Right cardiac atrium (tissue), 5 donors: ENCODE results near the gene PRKG1. TPM values are rescaled to one million over a fixed set of nuclear protein-coding genes. Genes with fewer than 3 reads are reported as not detected.

Experiments
- ATAC-seq, 2 donors: fragments of 200-7000 bp; cut with Tn5 transposase; one replicate each; pipeline versions ENCODE4 v1.8.0 to v1.9.1; 2020; ENCODE audit warnings: moderate library complexity in 2 of 2, mild to moderate bottlenecking in 1 of 2
- DNase-seq, 3 donors: peaks; one replicate each; pipeline ENCODE4 v3.0.0-alpha.2; 2020
- H3K27ac ChIP-seq: one replicate; pipeline ENCODE4 v1.5.1; 2013; ENCODE audit warnings: mild to moderate bottlenecking, low read length, control low read depth, moderate library complexity
- H3K27me3 ChIP-seq: one replicate; pipeline ENCODE4 v1.6.1; 2013; ENCODE audit not compliant: control insufficient read depth, insufficient read depth
- H3K4me1 ChIP-seq: one replicate; pipeline ENCODE4 v1.6.1; 2013; ENCODE audit warnings: low read length; ENCODE audit not compliant: control insufficient read depth, insufficient read depth
- H3K4me3 ChIP-seq: one replicate; pipeline ENCODE4 v1.5.1; 2013; ENCODE audit warnings: low read length, control low read depth
- H3K9me3 ChIP-seq: one replicate; pipeline ENCODE4 v1.6.1; 2013; ENCODE audit warnings: low read length; ENCODE audit not compliant: control insufficient read depth
- WGBS: extraction: QIAGEN DNeasy Blood & Tissue Kit; methylation state at CpG from one replicate; pipeline ENCODE4 v1.1.7; 2013; 5-methylcytosine and 5-hydroxymethylcytosine counted together
- intact Hi-C, 4 donors: fragments of 100-400 bp; cut with DNase I; formaldehyde crosslinking; loops; one replicate each; pipeline versions ENCODE4 v1.11.0 to v1.14.0; 2022 to 2023
- polyA plus RNA-seq: library from polyadenylated mRNA; stranded (reverse); fragments of 200-250 nt; gene quantifications from one replicate; pipeline ENCODE4 v1.2.3, GENCODE V29; 2013
- total RNA-seq, 4 donors: library from RNA; stranded (reverse); fragmentation: NEBNext Ultra II Directional; extraction: Animal tissue kit (Norgen Biotek cat#: 25700); gene quantifications; one replicate each; pipeline ENCODE4 v1.2.1, GENCODE V29; 2021
- donor health status: healthy with polysubstance abuse.
- donor health status: DM: no; HTN: yes; CAD: no.
- donor health status: DM: no; HTN: no; CAD: no.
- donor health status: DM: no; HTN: yes; CAD: no; lungs with severe emphysema.
- donor health status: DM: yes; HTN: yes; CAD: no.

The PRKG1 gene
- total and polyA plus RNA-seq, 5 donors = 16.6 to 49.9 (median 47.4) TPM

GRCh38 chr10:51918884-51919325, 844.6 kb downstream of the PRKG1 start:
- 26% methylated on average over 5 of the region's 5 CpGs for WGBS
- ATAC-seq = peak in 1 of 2 donors; percentile 80

GRCh38 chr10:51920672-51921071, 846.4 kb downstream of the PRKG1 start:
- DNase-seq = no peak
- Histone ChIP-seq H3K27ac (no peak overlapping the region), H3K27me3 (no peaks in the 10 kb centered on the region), H3K9me3 (no peaks in the 10 kb centered on the region), H3K4me1 (peaks cover 1% of the 10 kb centered on the region), H3K4me3 (no peak overlapping the region)
- intact Hi-C loops = no loop called here
- no peak for ATAC-seq

More at GRCh38 chr10:51918884-51919325, 844.6 kb downstream of the PRKG1 start:
- Histone ChIP-seq H3K27me3 (no peaks in the 10 kb centered on the region), H3K4me1 (peaks cover 1% of the 10 kb centered on the region), H3K9me3 (no peaks in the 10 kb centered on the region), H3K4me3 (no peak overlapping the region), H3K27ac (no peak overlapping the region)
- intact Hi-C loops = no loop called here
- no peak for DNase-seq

GRCh38 chr10:51924359-51924758, 850.1 kb downstream of the PRKG1 start:
- DNase-seq (no peak), ATAC-seq (no peak)
- Histone ChIP-seq H3K27ac (no peak overlapping the region), H3K4me1 (no peaks in the 10 kb centered on the region), H3K9me3 (no peaks in the 10 kb centered on the region), H3K4me3 (no peak overlapping the region), H3K27me3 (no peaks in the 10 kb centered on the region)
- 92% methylated on average over 4 of the region's 4 CpGs for WGBS
- intact Hi-C loops = no loop called here

GRCh38 chr10:51926337-51926736, 852.0 kb downstream of the PRKG1 start:
- H3K27ac ChIP-seq = no peak overlapping the region
- no peak for ATAC-seq
- no peaks in the 10 kb centered on the region for H3K27me3 ChIP-seq
- 80% methylated on average over 5 of the region's 5 CpGs for WGBS
- H3K4me3 ChIP-seq = no peak overlapping the region
- no peak for DNase-seq
- no peaks in the 10 kb centered on the region for H3K9me3 ChIP-seq
- H3K4me1 ChIP-seq = no peaks in the 10 kb centered on the region
- intact Hi-C loops = no loop called here

- Histone ChIP-seq H3K4me3 (no peak overlapping the region), H3K27me3 (no peaks in the 10 kb centered on the region), H3K9me3 (no peaks in the 10 kb centered on the region), H3K27ac (no peak overlapping the region), H3K4me1 (no peaks in the 10 kb centered on the region)
- no peak for ATAC-seq
- DNase-seq = no peak
- 52% methylated on average over 1 of the region's 1 CpG for WGBS
- intact Hi-C loops = no loop called here
Measured at GRCh38 chr10:51928162-51928561, 853.9 kb downstream of the PRKG1 start.

GRCh38 chr10:51932530-51932929, 858.2 kb downstream of the PRKG1 start:
- 75% methylated on average over 4 of the region's 4 CpGs for WGBS
- intact Hi-C loops = no loop called here
- Histone ChIP-seq H3K27ac (no peak overlapping the region), H3K9me3 (no peaks in the 10 kb centered on the region), H3K4me1 (no peaks in the 10 kb centered on the region), H3K27me3 (no peaks in the 10 kb centered on the region), H3K4me3 (no peak overlapping the region)
- ATAC-seq = no peak
- no peak for DNase-seq

- 69% methylated on average over 5 of the region's 5 CpGs for WGBS
- no peaks in the 10 kb centered on the region for H3K9me3 ChIP-seq
- H3K27me3 ChIP-seq = no peaks in the 10 kb centered on the region
- intact Hi-C loops = no loop called here
- no peak for DNase-seq
- no peak overlapping the region for H3K4me3 ChIP-seq
- ATAC-seq = no peak
- no peaks in the 10 kb centered on the region for H3K4me1 ChIP-seq
- H3K27ac ChIP-seq = no peak overlapping the region
Measured at GRCh38 chr10:51934373-51934772, 860.1 kb downstream of the PRKG1 start.

GRCh38 chr10:51935341-51935740, 861.1 kb downstream of the PRKG1 start:
- 84% methylated on average over 5 of the region's 5 CpGs for WGBS
- ATAC-seq = no peak
- intact Hi-C loops = no loop called here

GRCh38 chr10:51937308-51938140, 863.2 kb downstream of the PRKG1 start:
- WGBS = 55% methylated on average over 7 of the region's 7 CpGs
- H3K4me1 ChIP-seq = no peaks in the 10 kb centered on the region
- no peak overlapping the region for H3K27ac ChIP-seq
- ATAC-seq (peak in 1 of 2 donors; percentile 61), DNase-seq (no peak)
- H3K27me3 ChIP-seq = no peaks in the 10 kb centered on the region
- H3K4me3 ChIP-seq = no peak overlapping the region
- intact Hi-C loops = no loop called here
- H3K9me3 ChIP-seq = no peaks in the 10 kb centered on the region

More at GRCh38 chr10:51935341-51935740, 861.1 kb downstream of the PRKG1 start:
- Histone ChIP-seq H3K27ac (no peak overlapping the region), H3K4me1 (no peaks in the 10 kb centered on the region), H3K4me3 (no peak overlapping the region), H3K9me3 (no peaks in the 10 kb centered on the region), H3K27me3 (no peaks in the 10 kb centered on the region)
- no peak for DNase-seq

GRCh38 chr10:51950371-51950995, 876.2 kb downstream of the PRKG1 start:
- H3K9me3 ChIP-seq = no peaks in the 10 kb centered on the region
- no peak overlapping the region for H3K4me3 ChIP-seq
- WGBS = 77% methylated on average over 10 of the region's 10 CpGs
- no peaks in the 10 kb centered on the region for H3K4me1 ChIP-seq
- intact Hi-C loops = no loop called here
- H3K27me3 ChIP-seq = no peaks in the 10 kb centered on the region
- DNase-seq = peak in 2 of 3 donors; percentile 51 to 56
- peak; percentile 43 to 46 for ATAC-seq
- H3K27ac ChIP-seq = no peak overlapping the region

- Histone ChIP-seq H3K27me3 (no peaks in the 10 kb centered on the region), H3K27ac (peak overlapping the region; percentile 12), H3K4me3 (no peak overlapping the region), H3K4me1 (no peaks in the 10 kb centered on the region), H3K9me3 (no peaks in the 10 kb centered on the region)
- 61% methylated on average over 1 of the region's 1 CpG for WGBS
- DNase-seq = peak in 1 of 3 donors; percentile 35
- ATAC-seq = peak in 1 of 2 donors; percentile 11
- intact Hi-C loops = no loop called here
Measured at GRCh38 chr10:51950996-51951555, 876.8 kb downstream of the PRKG1 start.
